GM12874 (cell line): Measurements from ENCODE around the gene NPPB.
A peak's percentile ranks its signal among the peaks of the same experiment; 100 is the strongest.

Source experiments
- TF ChIP-seq, protein P1 (sequence below): IDR thresholded peaks from 2 replicates; pipeline ENCODE4 v1.5.1; 2011; ENCODE audit warnings: low read depth, mild to moderate bottlenecking, control low read depth, low read length, moderate library complexity; ENCODE audit not compliant: insufficient read depth

NPPB gene

DNA sequence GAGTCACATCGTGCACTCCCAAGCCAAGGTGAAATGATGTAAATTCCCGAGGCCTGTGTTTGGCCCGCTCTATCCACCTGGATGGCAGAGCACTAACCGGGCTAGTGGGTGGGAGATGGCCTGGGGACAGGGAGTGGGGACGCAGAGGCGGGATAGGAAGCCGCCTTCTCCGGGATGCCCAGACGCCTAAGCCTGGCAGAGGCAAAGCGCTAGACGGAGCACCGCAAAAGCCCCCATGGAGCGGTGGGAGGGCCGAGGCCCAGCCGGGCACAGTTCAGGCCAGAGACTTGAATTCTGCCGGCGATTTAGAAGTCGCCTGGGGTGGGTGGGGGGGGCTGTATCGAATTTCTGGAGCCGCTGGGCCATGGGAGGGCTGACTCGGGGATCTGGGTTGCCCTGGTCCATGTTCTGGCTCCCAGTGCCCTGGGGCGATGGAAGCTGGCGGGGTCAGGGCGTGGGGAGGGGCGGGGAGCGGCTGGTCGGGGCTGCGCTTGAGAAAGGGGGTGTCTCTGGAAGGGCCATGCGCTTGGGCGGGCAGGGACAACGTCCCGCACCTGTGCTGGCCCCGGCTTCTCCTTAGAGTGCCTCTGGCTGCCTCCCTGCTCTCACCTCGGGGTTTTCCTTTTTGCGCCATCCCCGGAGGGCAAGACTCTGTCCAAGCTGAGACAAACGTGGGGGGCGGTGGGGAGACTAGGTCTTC lies 39.5 kb upstream of the NPPB start:
- TF ChIP-seq, protein P1, sequence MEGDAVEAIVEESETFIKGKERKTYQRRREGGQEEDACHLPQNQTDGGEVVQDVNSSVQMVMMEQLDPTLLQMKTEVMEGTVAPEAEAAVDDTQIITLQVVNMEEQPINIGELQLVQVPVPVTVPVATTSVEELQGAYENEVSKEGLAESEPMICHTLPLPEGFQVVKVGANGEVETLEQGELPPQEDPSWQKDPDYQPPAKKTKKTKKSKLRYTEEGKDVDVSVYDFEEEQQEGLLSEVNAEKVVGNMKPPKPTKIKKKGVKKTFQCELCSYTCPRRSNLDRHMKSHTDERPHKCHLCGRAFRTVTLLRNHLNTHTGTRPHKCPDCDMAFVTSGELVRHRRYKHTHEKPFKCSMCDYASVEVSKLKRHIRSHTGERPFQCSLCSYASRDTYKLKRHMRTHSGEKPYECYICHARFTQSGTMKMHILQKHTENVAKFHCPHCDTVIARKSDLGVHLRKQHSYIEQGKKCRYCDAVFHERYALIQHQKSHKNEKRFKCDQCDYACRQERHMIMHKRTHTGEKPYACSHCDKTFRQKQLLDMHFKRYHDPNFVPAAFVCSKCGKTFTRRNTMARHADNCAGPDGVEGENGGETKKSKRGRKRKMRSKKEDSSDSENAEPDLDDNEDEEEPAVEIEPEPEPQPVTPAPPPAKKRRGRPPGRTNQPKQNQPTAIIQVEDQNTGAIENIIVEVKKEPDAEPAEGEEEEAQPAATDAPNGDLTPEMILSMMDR: no peak

DNA sequence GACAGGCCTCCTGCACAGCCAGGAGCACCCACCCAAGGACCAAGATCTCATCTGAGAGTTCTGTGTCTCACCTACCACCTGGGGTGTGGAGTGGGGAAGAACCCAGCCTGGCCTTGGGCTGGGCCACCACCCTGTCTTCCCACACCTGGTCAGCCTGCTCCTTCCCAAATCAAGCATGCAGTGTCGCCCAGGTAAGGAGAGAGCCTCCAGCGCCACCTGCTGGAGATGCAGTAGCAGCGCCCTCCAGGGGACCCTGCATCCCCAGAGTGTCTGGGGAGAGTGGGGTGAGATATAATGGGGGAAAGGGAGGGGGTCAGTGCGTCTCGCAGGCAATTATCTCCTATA lies 35.1 kb upstream of the NPPB start:
- TF ChIP-seq, protein P1: peak; percentile 98

DNA sequence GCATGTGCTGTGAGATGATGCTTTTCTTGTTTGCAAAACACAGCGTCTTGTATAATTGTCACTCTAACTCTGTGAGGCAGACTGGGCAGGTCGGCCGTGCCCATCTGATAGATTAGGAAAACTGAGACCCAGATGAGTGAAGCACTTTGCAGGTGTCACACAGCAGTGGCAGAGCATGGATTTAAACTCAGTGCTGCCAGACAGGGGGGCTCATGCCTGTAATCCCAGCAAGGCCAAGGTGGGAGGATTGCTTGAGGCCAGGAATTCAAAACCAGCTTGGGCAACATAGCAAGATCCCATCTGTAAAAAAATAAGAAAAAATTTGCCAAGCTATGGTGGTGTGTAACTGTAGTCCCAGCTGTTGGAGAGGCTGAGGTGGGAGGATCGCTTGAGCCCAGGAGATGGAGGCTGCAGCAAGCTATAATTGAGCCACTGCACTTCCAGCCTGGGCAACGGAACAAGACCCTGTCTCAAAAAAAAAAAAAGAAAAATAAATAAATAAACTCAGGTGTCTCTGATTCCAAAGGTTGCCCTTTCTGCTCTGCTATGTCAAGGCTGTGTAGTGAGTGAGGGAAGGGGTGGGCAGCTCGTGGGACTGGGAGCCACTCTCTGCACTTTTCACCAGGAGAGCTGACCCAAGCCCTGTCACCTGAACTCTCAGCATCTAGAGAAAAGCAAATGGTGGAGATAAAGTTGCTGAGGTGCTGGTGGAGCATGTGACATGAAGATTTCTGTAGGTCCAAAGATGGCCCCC lies 32.9 kb upstream of the NPPB start:
- TF ChIP-seq, protein P1: no peak

DNA sequence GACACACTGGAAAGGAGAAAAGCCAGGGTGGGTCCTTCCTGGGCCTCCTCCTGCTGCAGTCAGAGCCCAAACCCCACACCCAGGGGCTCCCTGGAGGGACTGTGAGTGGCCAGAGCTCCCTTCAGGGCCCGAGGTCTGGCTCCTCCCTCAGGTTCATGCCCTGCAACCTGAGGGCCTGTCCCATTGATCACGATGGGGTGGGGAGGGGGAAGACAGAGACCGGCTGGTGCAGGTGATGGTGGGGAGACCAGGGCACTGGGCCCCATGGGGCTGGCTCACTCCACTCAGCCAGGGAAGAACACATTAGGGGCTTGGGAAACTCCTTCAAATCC lies 30.1 kb upstream of the NPPB start:
- TF ChIP-seq, protein P1: no peak

DNA sequence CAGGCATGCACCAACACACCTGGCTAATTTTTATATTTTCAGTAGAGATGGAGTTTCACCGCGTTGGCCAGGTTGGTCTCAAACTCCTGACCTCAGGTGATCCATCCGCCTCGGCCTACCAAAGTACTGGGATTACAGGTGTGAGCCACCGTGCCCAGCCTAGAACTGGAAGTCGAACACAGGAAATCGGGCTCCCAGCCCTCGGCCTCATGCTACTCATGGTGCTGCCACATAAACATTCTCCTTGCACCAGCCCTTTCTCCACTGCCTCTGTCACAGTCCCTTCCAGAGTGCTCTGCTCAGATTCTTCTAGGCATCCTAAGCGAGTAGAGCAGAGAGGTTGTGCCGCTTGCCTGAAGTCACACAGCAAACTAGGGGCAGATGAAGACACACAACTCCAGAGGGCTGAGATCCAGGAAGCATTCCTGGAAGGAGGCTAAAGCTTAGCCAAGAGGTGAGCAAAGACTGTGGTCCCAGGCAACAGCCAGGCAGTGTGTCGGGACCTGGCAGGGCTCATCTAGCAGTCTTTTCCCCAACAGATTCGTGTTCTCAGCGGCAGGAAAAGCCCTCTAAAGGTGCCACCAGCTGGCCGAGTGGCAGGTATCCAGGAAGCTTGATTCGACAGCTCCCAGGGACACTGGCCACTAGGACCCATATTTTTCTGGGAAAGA lies 29.6 kb upstream of the NPPB start:
- TF ChIP-seq, protein P1: no peak

DNA sequence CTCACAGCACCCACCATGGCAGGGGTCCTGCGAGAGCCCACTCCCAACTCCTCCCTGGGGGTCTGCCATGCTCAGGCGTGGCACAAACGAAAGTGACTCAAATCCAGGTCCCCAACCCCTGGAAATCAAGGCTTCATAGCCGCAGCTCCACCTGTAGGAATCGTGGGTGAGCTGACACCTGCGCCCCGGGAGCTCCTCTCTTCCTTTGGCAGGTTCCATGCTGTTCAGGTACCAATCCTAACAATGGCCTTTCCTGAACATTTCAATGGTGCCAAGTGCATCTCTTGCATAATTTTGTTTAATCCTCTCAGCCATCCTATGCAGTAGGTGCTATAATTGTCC lies 28.9 kb upstream of the NPPB start:
- TF ChIP-seq, protein P1: no peak

DNA sequence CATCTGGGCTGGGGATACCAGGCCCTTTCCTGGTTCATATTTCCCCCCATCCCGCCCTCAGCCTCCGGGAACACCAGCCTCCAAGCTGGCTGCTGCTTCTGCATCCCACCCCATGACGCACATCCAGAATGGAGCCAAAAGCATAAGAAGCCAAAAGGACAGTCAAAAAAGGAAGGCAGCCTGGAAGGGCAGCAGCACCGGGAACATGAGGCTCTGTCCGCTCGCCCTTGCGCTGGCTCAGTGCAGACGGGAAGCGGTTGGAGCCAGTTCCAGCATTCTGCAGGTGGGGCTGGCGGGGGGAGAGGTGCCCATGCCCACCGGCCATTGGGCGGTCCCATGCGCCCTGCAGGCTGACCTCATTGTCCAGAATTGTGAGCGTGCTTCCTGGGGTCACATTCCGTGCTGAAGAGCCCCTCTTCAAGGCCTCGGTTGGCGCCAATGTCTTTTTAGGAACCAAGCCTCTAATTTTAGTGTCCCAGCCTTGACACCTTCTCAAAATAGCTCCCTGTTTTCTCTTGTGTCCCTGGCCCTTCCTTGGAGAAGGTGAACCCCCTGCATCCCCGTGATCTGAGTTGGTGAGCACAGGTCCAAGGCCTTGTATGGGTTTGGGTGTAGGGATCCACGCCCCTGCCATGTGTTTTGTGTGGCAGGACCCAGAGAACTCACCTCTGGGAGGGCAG lies 28.4 kb upstream of the NPPB start:
- TF ChIP-seq, protein P1: no peak
